Mesodermal cell (in vitro differentiated cells): Measurements from ENCODE around the gene CXXC1.
A peak's percentile ranks its signal among the peaks of the same experiment; 100 is the strongest.

ENCODE experiments used
- H3K27ac ChIP-seq: 2 replicates; pipeline ENCODE4 v1.7.0; 2013; ENCODE audit warnings: mild to moderate bottlenecking, low read depth, low read length, moderate library complexity; ENCODE audit not compliant: severe bottlenecking
- H3K36me3 ChIP-seq: 2 replicates; pipeline ENCODE4 v1.7.1; 2013; ENCODE audit warnings: mild to moderate bottlenecking, low read length, moderate library complexity; ENCODE audit not compliant: control insufficient read depth, insufficient read depth
- H3K4me1 ChIP-seq: one replicate; pipeline ENCODE4 v1.7.1; 2013; ENCODE audit warnings: mild to moderate bottlenecking, low read length; ENCODE audit not compliant: insufficient read depth, control insufficient read depth, poor library complexity, severe bottlenecking
- H3K4me3 ChIP-seq: 2 replicates; pipeline ENCODE4 v1.7.0; 2013; ENCODE audit warnings: low read length, control low read depth, mild to moderate bottlenecking; ENCODE audit not compliant: insufficient read depth, poor library complexity, severe bottlenecking; ENCODE audit errors: extremely low read depth
- H3K9me3 ChIP-seq: 2 replicates; pipeline ENCODE4 v1.7.1; 2013; ENCODE audit warnings: mild to moderate bottlenecking, low read length, moderate library complexity; ENCODE audit not compliant: control insufficient read depth
- WGBS, 2 experiments: methylation state at CpG; one replicate each; pipeline ENCODE4 v1.1.5; 2013; ENCODE audit warnings: missing lambda C conversion rate in 2 of 2; ENCODE audit not compliant: insufficient coverage in 2 of 2; 5-methylcytosine and 5-hydroxymethylcytosine counted together

The CXXC1 gene

DNA sequence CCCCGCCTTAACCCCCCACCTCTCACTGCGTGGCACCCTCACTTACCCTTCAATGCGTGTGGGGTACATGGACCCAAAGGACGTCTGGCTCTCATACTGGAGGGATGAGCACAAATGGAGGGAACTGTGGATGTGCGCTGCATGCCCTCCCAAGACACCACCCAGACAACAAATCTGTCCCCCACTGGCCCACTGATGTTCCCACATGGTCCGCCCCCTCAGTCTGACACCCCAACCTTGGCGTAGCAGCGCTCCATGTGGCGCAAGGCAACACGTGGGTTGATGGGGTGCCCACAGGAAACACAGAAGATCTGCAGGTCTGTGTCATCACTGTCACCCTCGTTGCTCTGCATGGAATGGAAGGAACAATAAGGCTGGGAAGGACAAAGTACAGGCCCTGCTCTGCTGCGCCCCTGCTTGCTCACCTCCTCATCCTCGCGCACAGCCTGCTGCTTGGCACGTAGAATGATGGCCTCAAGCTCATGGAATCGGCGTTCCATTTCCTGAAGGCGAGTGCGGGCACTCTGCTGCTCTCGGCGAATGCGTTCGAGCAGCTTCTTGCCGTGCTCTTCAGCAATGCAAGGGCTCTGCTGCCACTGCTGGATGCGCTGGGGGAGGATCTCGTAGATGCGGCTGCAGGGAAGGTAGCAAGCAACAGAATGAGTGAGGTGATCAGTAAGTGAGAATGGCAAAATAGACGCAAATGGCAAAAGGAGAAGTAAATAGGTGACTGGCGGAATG, 3.9 kb downstream of the CXXC1 start:
- no peaks in the 10 kb centered on the region for H3K9me3 ChIP-seq
- 94 to 96% methylated on average over 26 to 27 of the region's 29 CpGs for WGBS, 2 experiments
- no peak overlapping the region for H3K27ac ChIP-seq
- H3K4me3 ChIP-seq, result no peak overlapping the region
- peaks cover 59% of the 10 kb centered on the region for H3K36me3 ChIP-seq
- peaks cover 6% of the 10 kb centered on the region for H3K4me1 ChIP-seq

GRCh38 chr18:50282521-50283335, 4.8 kb downstream of the CXXC1 start:
- 96 to 97% methylated on average over 41 to 42 of the region's 42 CpGs for WGBS, 2 experiments
- Histone ChIP-seq H3K27ac (no peak overlapping the region), H3K4me3 (peak overlapping the region; percentile 96), H3K9me3 (no peaks in the 10 kb centered on the region), H3K36me3 (peaks cover 66% of the 10 kb centered on the region), H3K4me1 (peaks cover 6% of the 10 kb centered on the region)

- Histone ChIP-seq H3K4me3 (peak overlapping the region; percentile 96), H3K27ac (peak overlapping the region; percentile 88), H3K36me3 (peaks cover 70% of the 10 kb centered on the region), H3K9me3 (no peaks in the 10 kb centered on the region), H3K4me1 (peaks cover 6% of the 10 kb centered on the region)
- WGBS, 2 experiments, result 51 to 61% methylated on average over 25 to 28 of the region's 35 CpGs
These were observed 5.4 kb downstream of the CXXC1 start for GRCh38 chr18:50281972-50282520.

- WGBS, 2 experiments, result 0% methylated on average over 50 to 63 of the region's 63 CpGs
- Histone ChIP-seq H3K27ac (peak within 1 kb of the TSS; percentile 88), H3K4me1 (peaks cover 6% of the 10 kb centered on the region), H3K4me3 (peak within 1 kb of the TSS; percentile 96), H3K36me3 (peaks cover 76% of the 10 kb centered on the region), H3K9me3 (no peaks in the 10 kb centered on the region)
These were observed 6.1 kb downstream of the CXXC1 start, which contains the start of gene MBD1 for GRCh38 chr18:50281295-50281971. TSS of gene MBD1 (minus strand) at chr18:50281523. CDS start at chr18:50279992, 1,531 bp downstream.

DNA sequence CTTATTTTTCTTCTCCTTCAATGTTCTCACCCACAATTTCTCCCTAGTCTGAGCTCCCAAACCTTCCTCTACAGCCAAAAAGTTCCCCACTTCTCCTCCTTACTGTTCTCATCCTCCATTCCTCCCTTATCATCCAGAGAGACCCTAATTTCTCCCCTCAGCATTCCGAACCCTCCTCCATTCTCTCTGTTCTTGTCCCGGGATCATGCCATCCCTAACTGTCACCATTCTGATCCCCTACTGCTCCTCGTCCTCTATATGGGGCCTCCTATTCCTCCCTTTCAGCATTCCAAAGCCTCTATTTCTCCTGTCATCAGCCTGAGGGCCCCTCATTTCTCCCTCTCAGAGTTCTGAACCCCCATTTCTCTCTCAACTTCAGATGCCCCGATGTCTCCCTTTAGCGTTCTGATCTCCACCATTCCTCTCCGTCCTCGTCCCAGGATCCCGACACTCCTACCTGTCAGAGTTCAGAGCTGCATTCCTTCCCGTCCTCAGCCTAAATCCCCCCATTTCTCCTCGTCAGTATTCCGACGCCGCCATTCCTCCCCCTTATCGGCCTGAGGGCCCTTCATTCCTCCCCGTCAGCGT, 6.7 kb downstream of the CXXC1 start:
- no peaks in the 10 kb centered on the region for H3K9me3 ChIP-seq
- 2 to 3% methylated on average over 16 of the region's 16 CpGs for WGBS, 2 experiments
- H3K27ac ChIP-seq, result peak overlapping the region; percentile 88
- H3K4me1 ChIP-seq, result peaks cover 6% of the 10 kb centered on the region
- H3K4me3 ChIP-seq, result peak overlapping the region; percentile 96
- peaks cover 79% of the 10 kb centered on the region for H3K36me3 ChIP-seq

GRCh38 chr18:50279752-50280151, 7.7 kb downstream of the CXXC1 start:
- H3K9me3 ChIP-seq, result no peaks in the 10 kb centered on the region
- no peak overlapping the region for H3K4me3 ChIP-seq
- no peak overlapping the region for H3K27ac ChIP-seq
- 80 to 98% methylated on average over 2 to 5 of the region's 7 CpGs for WGBS, 2 experiments
- peaks cover 6% of the 10 kb centered on the region for H3K4me1 ChIP-seq
- peaks cover 79% of the 10 kb centered on the region for H3K36me3 ChIP-seq

DNA sequence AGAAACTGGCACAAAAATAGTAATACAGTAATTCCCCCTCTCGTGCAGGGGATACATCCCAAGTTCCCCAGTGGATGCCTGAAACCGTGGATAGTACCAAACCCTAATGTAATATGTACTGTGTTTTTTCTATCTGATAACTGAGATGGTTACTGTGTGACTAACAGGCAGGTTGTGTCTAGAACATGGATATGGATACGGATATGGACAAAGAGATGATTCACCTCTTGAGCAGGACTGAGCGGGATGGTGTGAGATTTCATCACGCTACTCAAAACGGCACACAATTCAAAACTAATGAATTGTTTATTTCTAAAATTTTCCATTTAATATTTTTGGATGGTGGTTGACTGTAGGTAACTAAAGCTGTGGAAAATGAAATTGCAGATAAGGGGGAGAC, 9.6 kb downstream of the CXXC1 start:
- Histone ChIP-seq H3K9me3 (no peaks in the 10 kb centered on the region), H3K27ac (no peak overlapping the region), H3K4me1 (peaks cover 6% of the 10 kb centered on the region), H3K36me3 (peaks cover 78% of the 10 kb centered on the region), H3K4me3 (no peak overlapping the region)
- WGBS, 2 experiments, result 83 to 100% methylated on average over 1 of the region's 6 CpGs

- Histone ChIP-seq H3K36me3 (peaks cover 82% of the 10 kb centered on the region), H3K4me1 (peaks cover 6% of the 10 kb centered on the region), H3K27ac (no peak overlapping the region), H3K4me3 (no peak overlapping the region), H3K9me3 (no peaks in the 10 kb centered on the region)
- WGBS, 2 experiments, result 98 to 100% methylated on average over 4 of the region's 4 CpGs
These were observed 11.0 kb downstream of the CXXC1 start for GRCh38 chr18:50276452-50276851.

DNA sequence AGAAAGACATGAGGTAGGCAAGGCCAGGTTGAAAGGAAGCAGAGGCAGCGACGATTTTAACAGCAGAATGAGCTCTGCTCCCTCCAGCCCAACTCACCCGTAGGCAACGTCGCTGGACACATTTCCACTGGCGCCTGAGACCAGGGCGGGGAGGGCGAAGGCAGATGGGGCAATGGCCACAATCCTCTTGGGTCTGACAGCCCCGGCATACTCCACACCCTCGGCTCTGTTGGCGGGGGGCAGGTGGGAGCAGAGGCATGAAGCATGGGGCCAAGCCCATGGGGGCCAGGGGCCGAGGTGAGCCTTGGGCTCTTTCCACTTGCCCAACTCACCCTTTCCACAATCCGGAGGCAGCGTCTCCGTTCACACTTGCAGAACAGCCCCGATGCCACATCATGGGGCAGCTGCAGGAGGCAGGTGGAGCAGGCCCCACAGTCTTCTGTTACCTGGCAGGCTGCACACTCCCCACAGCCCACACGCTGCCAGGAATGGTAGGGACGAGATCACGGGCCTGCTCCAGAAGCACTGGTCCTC, 11.9 kb downstream of the CXXC1 start:
- H3K27ac ChIP-seq, result no peak overlapping the region
- 95 to 97% methylated on average over 16 to 17 of the region's 19 CpGs for WGBS, 2 experiments
- peaks cover 91% of the 10 kb centered on the region for H3K36me3 ChIP-seq
- peaks cover 6% of the 10 kb centered on the region for H3K4me1 ChIP-seq
- H3K9me3 ChIP-seq, result no peaks in the 10 kb centered on the region
- H3K4me3 ChIP-seq, result no peak overlapping the region

DNA sequence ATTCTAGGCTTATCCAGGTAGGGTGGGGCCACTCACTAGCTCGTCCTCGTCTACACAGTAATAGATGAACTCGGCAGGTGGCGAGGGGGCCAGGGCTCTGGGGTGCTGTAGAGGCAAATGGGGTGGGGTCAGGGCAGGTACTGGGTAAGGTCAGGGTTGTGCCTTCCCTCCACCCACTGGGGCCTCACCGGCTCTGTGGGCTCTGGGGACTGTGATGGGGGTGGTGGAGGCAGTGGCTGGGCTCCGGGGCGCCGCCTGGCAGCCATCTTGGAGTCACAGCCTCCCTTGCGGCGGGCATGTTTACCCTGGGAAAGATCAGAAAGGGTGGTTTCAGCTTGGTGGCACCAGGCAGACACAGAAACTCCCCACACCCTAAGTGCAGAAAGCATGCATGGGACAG, 12.6 kb downstream of the CXXC1 start:
- Histone ChIP-seq H3K4me3 (no peak overlapping the region), H3K27ac (no peak overlapping the region), H3K4me1 (peaks cover 4% of the 10 kb centered on the region), H3K36me3 (peaks cover 94% of the 10 kb centered on the region), H3K9me3 (no peaks in the 10 kb centered on the region)
- 91 to 98% methylated on average over 7 to 8 of the region's 10 CpGs for WGBS, 2 experiments
